Astrocyte of the cerebellum (primary cell): Measurements from ENCODE around the gene ZBTB2.

Experiments used
- DNase-seq: peaks from one replicate; pipeline ENCODE4 v3.0.0-alpha.2; 2011; ENCODE audit warnings: low read depth
- H3K4me3 ChIP-seq: 2 replicates; pipeline ENCODE4 v1.5.1; 2011; ENCODE audit warnings: mild to moderate bottlenecking, low read depth, low read length, moderate library complexity
- in situ Hi-C: cut with HindIII; loops from 2 replicates; pipeline ENCODE4 v1.10.0; 2017; ENCODE audit warnings: low sequenced_read_pairs
- TF ChIP-seq, protein P1 (sequence below): IDR thresholded peaks from 2 replicates; pipeline ENCODE4 v1.5.1; 2012; ENCODE audit warnings: low read length, low read depth, moderate library complexity, mild to moderate bottlenecking; ENCODE audit errors: missing control alignments

Gene ZBTB2, protein sequence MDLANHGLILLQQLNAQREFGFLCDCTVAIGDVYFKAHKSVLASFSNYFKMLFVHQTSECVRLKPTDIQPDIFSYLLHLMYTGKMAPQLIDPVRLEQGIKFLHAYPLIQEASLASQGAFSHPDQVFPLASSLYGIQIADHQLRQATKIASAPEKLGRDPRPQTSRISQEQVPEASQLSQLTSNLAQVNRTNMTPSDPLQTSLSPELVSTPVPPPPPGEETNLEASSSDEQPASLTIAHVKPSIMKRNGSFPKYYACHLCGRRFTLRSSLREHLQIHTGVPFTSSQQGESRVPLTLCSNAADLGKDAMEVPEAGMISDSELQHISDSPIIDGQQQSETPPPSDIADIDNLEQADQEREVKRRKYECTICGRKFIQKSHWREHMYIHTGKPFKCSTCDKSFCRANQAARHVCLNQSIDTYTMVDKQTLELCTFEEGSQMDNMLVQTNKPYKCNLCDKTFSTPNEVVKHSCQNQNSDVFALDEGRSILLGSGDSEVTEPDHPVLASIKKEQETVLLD

DNA sequence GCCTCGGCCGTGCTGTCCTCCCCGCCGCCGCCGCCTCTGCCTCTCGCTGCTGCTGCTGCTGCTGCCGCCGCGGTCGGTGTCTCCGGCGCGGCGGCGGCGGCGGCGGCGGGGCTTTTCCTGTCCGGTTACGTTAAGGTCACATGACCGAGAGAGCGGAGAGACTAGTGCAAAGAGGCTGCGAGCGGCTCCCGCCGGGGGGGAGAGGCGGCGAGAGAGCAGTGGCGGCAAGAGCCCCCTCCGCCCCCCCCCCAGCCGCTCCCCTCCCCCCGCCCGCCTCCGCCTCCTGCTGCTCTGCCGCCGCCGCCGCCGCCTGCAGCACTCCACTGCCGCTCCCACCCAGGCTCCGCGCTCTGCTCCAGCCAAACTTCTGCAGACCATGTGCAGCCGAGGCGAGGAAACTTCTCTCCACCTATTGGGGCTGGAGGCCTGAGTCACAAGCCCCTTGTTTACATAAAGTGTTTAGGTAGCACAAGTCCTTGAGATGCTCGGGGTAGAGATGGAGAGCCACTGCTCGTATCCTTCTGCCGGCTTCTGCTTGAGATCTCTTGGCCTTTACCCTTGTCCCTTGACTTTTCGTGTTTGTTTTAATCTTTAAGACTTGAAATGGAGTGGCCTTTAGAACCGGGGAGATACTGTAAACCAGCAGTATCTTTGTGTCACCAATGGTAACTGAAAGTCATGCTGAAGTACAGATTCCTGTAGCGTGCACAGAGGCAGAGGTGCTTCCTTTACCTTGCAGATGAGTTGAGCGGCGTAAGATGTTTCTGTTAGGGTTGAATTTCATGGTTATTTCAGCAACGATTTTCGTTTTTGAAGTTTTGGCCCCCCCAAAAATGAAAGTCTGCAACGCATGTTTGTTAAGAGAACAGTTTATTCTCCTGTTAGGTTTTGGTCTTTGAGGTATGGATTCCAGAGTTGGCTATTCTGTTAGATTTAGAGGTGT lies at the start of gene ZBTB2:
Gene ZBTB2, minus strand, starts transcription at position 89 of the 943 bp plus-strand sequence. CDS start 17,922 bp downstream, outside the sequence.
- in situ Hi-C loops = no loop called here

DNA sequence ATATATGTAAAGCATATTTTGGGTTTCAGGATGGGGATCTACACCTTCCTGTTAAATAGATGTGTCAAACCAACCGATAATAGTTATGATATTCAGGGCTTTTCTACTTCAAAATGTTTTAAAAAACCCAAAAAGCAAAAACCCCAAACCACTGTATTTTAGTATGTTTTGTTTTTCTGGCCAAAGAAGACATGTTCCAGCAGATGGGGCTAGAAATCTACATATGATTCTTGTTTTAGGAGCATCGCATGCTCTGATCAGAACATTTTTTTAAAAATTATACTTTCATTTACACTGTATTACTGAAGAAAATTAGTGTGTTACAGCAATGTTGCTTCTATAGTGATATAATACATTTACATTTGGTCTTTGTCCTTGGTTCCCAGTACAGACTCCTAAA lies 49.6 kb upstream of the ZBTB2 start:
- H3K4me3 ChIP-seq = no peak overlapping the region
- DNase-seq = no peak
- in situ Hi-C loops = no loop called here
- TF ChIP-seq, protein P1, sequence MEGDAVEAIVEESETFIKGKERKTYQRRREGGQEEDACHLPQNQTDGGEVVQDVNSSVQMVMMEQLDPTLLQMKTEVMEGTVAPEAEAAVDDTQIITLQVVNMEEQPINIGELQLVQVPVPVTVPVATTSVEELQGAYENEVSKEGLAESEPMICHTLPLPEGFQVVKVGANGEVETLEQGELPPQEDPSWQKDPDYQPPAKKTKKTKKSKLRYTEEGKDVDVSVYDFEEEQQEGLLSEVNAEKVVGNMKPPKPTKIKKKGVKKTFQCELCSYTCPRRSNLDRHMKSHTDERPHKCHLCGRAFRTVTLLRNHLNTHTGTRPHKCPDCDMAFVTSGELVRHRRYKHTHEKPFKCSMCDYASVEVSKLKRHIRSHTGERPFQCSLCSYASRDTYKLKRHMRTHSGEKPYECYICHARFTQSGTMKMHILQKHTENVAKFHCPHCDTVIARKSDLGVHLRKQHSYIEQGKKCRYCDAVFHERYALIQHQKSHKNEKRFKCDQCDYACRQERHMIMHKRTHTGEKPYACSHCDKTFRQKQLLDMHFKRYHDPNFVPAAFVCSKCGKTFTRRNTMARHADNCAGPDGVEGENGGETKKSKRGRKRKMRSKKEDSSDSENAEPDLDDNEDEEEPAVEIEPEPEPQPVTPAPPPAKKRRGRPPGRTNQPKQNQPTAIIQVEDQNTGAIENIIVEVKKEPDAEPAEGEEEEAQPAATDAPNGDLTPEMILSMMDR = peak; percentile 48

More for the DNA sequence above, at the start of gene ZBTB2:
- peak; percentile 54 for DNase-seq
- TF ChIP-seq, protein P1 = no peak
- H3K4me3 ChIP-seq = peak within 1 kb of the TSS; percentile 89

DNA sequence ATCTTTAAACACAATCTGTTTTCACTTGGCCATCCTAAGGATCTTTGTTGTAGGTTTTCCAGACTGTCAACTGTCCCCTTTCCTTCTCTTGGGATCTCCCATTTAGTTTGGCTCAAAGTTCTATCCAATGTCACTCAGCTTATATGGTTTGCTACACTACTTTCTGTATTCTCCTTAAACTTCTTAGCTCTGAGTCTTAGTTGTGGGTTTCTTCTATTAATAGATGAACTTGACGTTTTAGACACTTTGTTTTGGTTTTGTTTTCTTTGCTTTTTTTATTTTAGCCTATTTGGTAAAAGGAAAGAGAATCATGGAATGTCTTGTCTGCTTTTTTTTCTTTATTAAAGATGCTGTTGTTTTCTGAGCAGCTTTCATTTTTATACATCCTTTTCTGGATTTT lies 49.1 kb upstream of the ZBTB2 start:
- in situ Hi-C loops = no loop called here
- DNase-seq = no peak
- H3K4me3 ChIP-seq = no peak overlapping the region
- TF ChIP-seq, protein P1 = no peak

DNA sequence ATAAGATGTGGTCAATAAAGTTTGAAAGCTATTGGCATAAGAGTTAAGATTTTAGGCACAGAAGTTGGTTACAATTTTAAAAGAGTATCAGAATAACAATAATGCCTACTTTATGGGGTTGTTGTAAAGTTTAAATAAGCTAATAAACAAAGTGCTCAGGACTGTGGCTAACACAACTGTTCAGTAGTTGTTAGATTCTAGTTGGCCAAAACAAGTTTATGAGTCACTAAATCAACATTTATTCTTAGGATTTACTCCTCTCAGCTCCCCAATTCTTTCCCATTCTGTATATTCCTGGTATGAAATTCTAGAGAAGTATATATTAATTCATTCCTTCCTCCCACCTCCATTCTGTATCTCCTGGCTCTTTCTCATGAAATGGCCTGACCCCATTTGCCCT lies 46.0 kb upstream of the ZBTB2 start:
- no peak for DNase-seq
- in situ Hi-C loops = no loop called here
- H3K4me3 ChIP-seq = no peak overlapping the region
- TF ChIP-seq, protein P1 = no peak

DNA sequence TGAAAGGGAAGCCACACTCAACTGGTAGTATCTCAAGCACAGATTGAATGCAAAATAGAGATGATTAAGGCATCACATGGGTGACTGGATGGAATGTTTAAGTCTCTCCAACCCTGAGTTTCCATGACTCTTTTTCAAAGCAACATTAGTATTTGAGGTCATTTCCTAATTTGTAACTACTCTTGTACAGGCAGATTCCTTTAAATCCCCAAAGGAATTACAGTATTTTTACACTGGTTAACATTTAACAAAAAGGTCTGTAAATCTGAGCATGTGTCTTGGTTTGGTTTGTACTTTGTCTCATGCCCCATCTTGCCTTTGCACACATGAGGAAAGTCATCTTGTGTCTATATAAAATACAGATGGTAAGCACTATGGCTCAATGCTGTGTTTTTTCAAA lies 45.4 kb upstream of the ZBTB2 start:
- in situ Hi-C loops = no loop called here
- H3K4me3 ChIP-seq = no peak overlapping the region
- no peak for DNase-seq
- TF ChIP-seq, protein P1 = no peak

DNA sequence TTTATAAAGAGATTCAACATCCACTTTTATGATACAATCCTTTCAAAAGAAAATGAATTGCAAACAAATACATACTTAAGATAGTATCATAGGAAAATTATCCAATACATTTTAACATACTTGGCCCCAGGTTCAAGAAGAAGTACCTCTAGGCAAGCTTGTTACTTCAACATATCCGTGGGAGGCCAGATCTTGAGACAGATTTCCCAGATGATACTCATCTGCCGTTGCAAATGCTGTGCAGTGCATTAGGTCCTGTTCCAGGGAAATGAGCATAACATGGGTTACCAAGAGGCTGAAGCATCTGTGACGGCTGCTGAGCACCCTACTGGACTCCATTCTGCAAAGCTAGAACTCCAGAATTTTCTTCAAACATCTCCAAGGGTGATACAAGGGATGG lies 44.9 kb upstream of the ZBTB2 start:
- H3K4me3 ChIP-seq = no peak overlapping the region
- in situ Hi-C loops = no loop called here
- DNase-seq = no peak
- TF ChIP-seq, protein P1 = no peak
